Lower lobe of right lung (tissue), 2 donors: ENCODE data around the gene STK32C. TPM values are rescaled to one million over a fixed set of nuclear protein-coding genes. Genes with fewer than 3 reads are reported as not detected.

Source experiments
- ATAC-seq, 2 donors: fragments of 200-7000 bp; cut with Tn5 transposase; one replicate each; pipeline ENCODE4 v1.9.1; 2020 to 2022; ENCODE audit warnings: mild to moderate bottlenecking in 2 of 2, moderate library complexity in 2 of 2
- DNase-seq: peaks from one replicate; pipeline ENCODE4 v3.0.0-alpha.2; 2020
- H3K27ac ChIP-seq: fragments of 200-600 bp; one replicate; pipeline ENCODE4 v1.8.0; 2022
- H3K27me3 ChIP-seq: fragments of 200-600 bp; one replicate; pipeline ENCODE4 v1.8.0; 2022; ENCODE audit warnings: low read depth
- H3K36me3 ChIP-seq: fragments of 200-600 bp; one replicate; pipeline ENCODE4 v1.8.0; 2022; ENCODE audit warnings: mild to moderate bottlenecking
- H3K4me1 ChIP-seq: fragments of 200-600 bp; one replicate; pipeline ENCODE4 v1.8.0; 2022
- H3K4me3 ChIP-seq: fragments of 200-600 bp; one replicate; pipeline ENCODE4 v1.8.0; 2022; ENCODE audit warnings: mild to moderate bottlenecking
- H3K9me3 ChIP-seq: fragments of 200-600 bp; one replicate; pipeline ENCODE4 v1.8.0; 2022
- CTCF ChIP-seq: fragments of 200-600 bp; IDR thresholded peaks from one replicate; pipeline ENCODE4 v1.8.0; 2022; ENCODE audit warnings: antibody characterized with exemption, mild to moderate bottlenecking
- intact Hi-C: fragments of 100-400 bp; cut with DNase I; formaldehyde crosslinking; loops from one replicate; pipeline ENCODE4 v1.11.0; 2022
- total RNA-seq: library from RNA; stranded (reverse); fragmentation: NEBNext Ultra II Directional; extraction: Animal tissue kit (Norgen Biotek cat#: 25700); gene quantifications from one replicate; pipeline ENCODE4 v1.2.1, GENCODE V29; 2021
- donor health status: DM: no; HTN: yes; CAD: no; lungs with severe emphysema.

Gene STK32C
- total RNA-seq, 1 donor from 2014 or later, result 14.1 TPM

- intact Hi-C loops, result no loop called here
- ATAC-seq (no peak), DNase-seq (no peak)
- Histone ChIP-seq H3K27me3 (no peaks in the 10 kb centered on the region), H3K27ac (no peak overlapping the region), H3K36me3 (no peaks in the 10 kb centered on the region), H3K4me3 (no peak overlapping the region), H3K4me1 (no peaks in the 10 kb centered on the region), H3K9me3 (no peaks in the 10 kb centered on the region)
- TF ChIP-seq CTCF, result no peak
These were observed 64.1 kb downstream of the STK32C start for GRCh38 chr10:132243626-132244025.

GRCh38 chr10:132243141-132243540 lies 64.6 kb downstream of the STK32C start:
- DNase-seq (no peak), ATAC-seq (no peak)
- Histone ChIP-seq H3K4me1 (no peaks in the 10 kb centered on the region), H3K27me3 (no peaks in the 10 kb centered on the region), H3K27ac (no peak overlapping the region), H3K9me3 (no peaks in the 10 kb centered on the region), H3K36me3 (no peaks in the 10 kb centered on the region), H3K4me3 (no peak overlapping the region)
- intact Hi-C loops, result no loop called here
- TF ChIP-seq CTCF, result no peak

GRCh38 chr10:132242103-132242840 lies 65.5 kb downstream of the STK32C start:
- intact Hi-C loops, result no loop called here
- ATAC-seq, result no peak
- H3K4me1 ChIP-seq, result no peaks in the 10 kb centered on the region
- H3K9me3 ChIP-seq, result no peaks in the 10 kb centered on the region
- no peaks in the 10 kb centered on the region for H3K36me3 ChIP-seq
- no peak for TF ChIP-seq CTCF
- H3K27ac ChIP-seq, result no peak overlapping the region
- no peak for DNase-seq
- no peak overlapping the region for H3K4me3 ChIP-seq
- H3K27me3 ChIP-seq, result no peaks in the 10 kb centered on the region

GRCh38 chr10:132241496-132241895 lies 66.3 kb downstream of the STK32C start:
- Histone ChIP-seq H3K9me3 (no peaks in the 10 kb centered on the region), H3K4me1 (no peaks in the 10 kb centered on the region), H3K4me3 (no peak overlapping the region), H3K27me3 (no peaks in the 10 kb centered on the region), H3K36me3 (no peaks in the 10 kb centered on the region), H3K27ac (no peak overlapping the region)
- TF ChIP-seq CTCF, result no peak
- intact Hi-C loops, result no loop called here
- DNase-seq (no peak), ATAC-seq (no peak)

DNA sequence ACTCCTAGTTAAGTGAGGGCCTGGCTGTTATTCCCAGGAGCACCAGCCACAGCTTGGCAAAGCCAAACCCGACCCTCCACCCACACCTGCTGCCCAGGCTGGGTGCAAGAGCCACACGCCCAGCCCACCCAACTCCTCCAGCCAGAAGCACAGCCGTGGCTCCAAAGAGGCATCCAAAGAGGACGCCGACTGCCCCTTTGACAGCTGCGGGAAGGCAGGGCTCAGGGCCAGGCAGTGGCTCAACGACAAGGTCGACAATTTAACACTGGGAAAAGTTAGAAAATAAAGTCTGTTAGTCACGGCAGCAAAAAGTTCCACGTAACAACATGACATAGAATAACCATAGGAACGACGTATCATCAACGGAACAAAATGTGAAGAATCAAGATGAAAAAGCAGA lies 66.7 kb downstream of the STK32C start:
- intact Hi-C loops, result no loop called here
- Histone ChIP-seq H3K4me1 (no peaks in the 10 kb centered on the region), H3K9me3 (no peaks in the 10 kb centered on the region), H3K36me3 (no peaks in the 10 kb centered on the region), H3K27me3 (no peaks in the 10 kb centered on the region), H3K27ac (no peak overlapping the region), H3K4me3 (no peak overlapping the region)
- no peak for TF ChIP-seq CTCF
- no peak for DNase-seq
- no peak for ATAC-seq
